Measurements from ENCODE around the gene OPRPN. TPM values are rescaled to one million over a fixed set of nuclear protein-coding genes. Genes with fewer than 3 reads are reported as not detected.

Gene OPRPN, protein sequence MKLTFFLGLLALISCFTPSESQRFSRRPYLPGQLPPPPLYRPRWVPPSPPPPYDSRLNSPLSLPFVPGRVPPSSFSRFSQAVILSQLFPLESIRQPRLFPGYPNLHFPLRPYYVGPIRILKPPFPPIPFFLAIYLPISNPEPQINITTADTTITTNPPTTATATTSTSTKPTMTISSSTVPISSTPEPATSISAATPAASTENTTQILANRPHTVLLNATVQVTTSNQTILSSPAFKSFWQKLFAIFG
- total RNA-seq = not detected
- not detected for polyA plus RNA-seq

DNA sequence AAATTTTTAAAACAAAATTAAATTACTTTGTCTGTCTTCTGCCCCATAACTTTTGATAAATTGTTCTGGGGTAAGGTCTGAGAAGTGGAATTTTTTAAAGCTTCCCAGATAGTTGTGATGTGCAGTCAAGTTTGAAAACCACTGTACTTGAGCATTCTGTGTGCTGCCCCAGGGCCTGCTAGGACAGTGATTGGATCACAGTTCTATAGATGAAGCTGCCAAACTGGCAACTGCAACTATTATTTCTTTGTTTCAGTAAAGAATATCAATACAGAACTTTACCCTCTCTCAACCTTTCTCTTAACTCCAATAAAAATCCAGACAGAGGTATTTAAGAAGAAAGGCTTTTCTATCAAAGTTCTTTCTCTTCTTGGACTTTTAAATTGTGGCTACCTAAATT, at the start of gene OPRPN:
OPRPN (plus strand) TSS at position 361 of the 400 bp plus-strand sequence. CDS start 1,346 bp downstream, outside the sequence.
- Histone ChIP-seq H3K4me1 (no peaks in the 10 kb centered on the region), H3K4me3 (no peak within 1 kb of the TSS), H3K27ac (no peak within 1 kb of the TSS), H3K36me3 (no peaks in the 10 kb centered on the region), H3K9me3 (no peaks in the 10 kb centered on the region), H3K27me3 (no peaks in the 10 kb centered on the region)
- DNase-seq = no peak
- no peak for ATAC-seq
- intact Hi-C loops (cut with DNase I) = no loop called here
- no peak for FAIRE-seq
- TF ChIP-seq, protein P1, sequence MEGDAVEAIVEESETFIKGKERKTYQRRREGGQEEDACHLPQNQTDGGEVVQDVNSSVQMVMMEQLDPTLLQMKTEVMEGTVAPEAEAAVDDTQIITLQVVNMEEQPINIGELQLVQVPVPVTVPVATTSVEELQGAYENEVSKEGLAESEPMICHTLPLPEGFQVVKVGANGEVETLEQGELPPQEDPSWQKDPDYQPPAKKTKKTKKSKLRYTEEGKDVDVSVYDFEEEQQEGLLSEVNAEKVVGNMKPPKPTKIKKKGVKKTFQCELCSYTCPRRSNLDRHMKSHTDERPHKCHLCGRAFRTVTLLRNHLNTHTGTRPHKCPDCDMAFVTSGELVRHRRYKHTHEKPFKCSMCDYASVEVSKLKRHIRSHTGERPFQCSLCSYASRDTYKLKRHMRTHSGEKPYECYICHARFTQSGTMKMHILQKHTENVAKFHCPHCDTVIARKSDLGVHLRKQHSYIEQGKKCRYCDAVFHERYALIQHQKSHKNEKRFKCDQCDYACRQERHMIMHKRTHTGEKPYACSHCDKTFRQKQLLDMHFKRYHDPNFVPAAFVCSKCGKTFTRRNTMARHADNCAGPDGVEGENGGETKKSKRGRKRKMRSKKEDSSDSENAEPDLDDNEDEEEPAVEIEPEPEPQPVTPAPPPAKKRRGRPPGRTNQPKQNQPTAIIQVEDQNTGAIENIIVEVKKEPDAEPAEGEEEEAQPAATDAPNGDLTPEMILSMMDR (IDR thresholded peaks at IDR 0.05) = no peak

DNA sequence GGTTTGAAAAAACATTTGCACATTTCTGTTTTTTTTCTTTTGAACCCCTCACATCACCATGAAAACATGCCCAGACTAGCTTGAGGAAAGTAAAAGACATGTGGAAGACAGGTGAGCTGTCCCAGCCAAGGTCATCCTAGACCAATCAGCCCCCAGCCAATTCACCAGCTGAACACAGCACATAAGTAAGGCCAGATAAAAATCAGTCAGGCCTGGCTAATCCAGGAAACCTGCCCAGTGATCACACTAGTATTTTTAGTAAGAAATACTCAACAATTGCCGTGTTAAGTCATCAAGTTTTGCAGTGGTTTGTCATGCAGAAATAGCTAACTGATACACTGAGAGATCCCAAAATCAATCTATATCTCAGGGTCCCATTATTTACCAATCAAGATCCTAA, 41.6 kb upstream of the OPRPN start:
- WGBS, 2 donors = 55 to 67% methylated on average over 1 of the region's 1 CpG
- FAIRE-seq (no peak), DNase-seq (no peak), ATAC-seq (no peak)
- Histone ChIP-seq H3K4me1 (no peaks in the 10 kb centered on the region), H3K4me3 (no peak overlapping the region), H3K27me3 (no peaks in the 10 kb centered on the region), H3K36me3 (no peaks in the 10 kb centered on the region), H3K9me3 (no peaks in the 10 kb centered on the region), H3K27ac (no peak overlapping the region)
- intact Hi-C loops (cut with DNase I) = no loop called here
- TF ChIP-seq, protein P1 (IDR thresholded peaks at IDR 0.05) = no peak

DNA sequence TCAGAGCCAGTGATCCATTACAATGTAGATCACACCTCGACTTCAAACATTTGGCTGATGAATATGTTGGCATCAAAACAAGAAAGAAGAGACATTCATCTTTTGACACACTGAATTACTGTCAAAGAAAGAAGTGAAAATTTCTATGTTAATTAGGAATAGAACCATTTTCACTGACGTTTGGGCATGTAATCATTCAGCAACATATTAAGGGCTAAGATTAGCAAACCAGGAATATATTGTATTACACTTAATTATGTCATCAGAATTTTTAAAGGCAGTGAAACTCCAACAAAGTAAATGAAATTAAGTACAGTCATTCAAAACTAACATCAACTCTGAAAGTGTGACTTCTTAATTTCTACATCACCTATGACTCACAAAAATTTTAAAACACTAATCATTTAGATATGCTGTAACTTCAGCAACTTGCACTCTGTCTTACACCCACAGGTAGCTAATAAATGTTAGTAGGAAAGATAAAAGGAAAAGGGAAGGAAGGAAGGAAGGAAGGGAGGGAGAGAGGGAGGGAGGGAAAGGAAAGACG, 38.6 kb upstream of the OPRPN start:
- no peaks in the 10 kb centered on the region for H3K4me1 ChIP-seq
- no peak for DNase-seq
- intact Hi-C loops (cut with DNase I) = no loop called here

DNA sequence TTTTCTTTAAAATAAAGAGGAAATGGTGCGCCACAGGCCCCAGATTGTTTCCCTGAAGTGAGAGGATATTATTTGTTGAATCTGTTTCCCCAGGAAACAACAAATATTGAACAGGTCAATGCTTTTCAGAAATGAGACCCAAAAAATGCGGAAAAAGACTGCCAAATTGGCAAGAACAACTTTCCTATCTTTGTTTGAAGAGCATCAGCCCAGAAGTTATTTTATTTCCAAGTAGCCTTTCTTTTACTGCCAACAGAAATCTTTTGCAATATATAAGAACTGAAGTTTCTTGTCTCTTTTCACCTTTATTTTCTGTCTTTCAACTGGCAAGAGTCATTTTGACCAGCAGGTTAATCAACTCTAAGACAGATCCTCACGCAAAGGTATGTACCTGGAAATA, 37.3 kb upstream of the OPRPN start, which contains the start of gene SMR3A:
SMR3A (plus strand) TSS at position 301 of the 400 bp plus-strand sequence. CDS start 1,356 bp downstream, outside the sequence.
- H3K9me3 ChIP-seq = no peaks in the 10 kb centered on the region
- ATAC-seq (no peak), DNase-seq (no peak), FAIRE-seq (no peak)
- no peak within 1 kb of the TSS for H3K4me3 ChIP-seq
- TF ChIP-seq, protein P1 (IDR thresholded peaks at IDR 0.05) = no peak
- no peaks in the 10 kb centered on the region for H3K36me3 ChIP-seq
- H3K4me1 ChIP-seq = no peaks in the 10 kb centered on the region
- intact Hi-C loops (cut with DNase I) = no loop called here
- H3K27ac ChIP-seq = no peak within 1 kb of the TSS
- 67 to 77% methylated on average over 3 of the region's 3 CpGs for WGBS, 2 donors
- H3K27me3 ChIP-seq = no peaks in the 10 kb centered on the region

More for the DNA sequence above, 38.6 kb upstream of the OPRPN start:
- no peak for ATAC-seq
- no peak overlapping the region for H3K4me3 ChIP-seq
- 40 to 57% methylated on average over 3 of the region's 3 CpGs for WGBS, 2 donors
- no peak for FAIRE-seq
- H3K27me3 ChIP-seq = no peaks in the 10 kb centered on the region
- no peaks in the 10 kb centered on the region for H3K9me3 ChIP-seq
- TF ChIP-seq, protein P1 (IDR thresholded peaks at IDR 0.05) = no peak
- no peaks in the 10 kb centered on the region for H3K36me3 ChIP-seq
- H3K27ac ChIP-seq = no peak overlapping the region

DNA sequence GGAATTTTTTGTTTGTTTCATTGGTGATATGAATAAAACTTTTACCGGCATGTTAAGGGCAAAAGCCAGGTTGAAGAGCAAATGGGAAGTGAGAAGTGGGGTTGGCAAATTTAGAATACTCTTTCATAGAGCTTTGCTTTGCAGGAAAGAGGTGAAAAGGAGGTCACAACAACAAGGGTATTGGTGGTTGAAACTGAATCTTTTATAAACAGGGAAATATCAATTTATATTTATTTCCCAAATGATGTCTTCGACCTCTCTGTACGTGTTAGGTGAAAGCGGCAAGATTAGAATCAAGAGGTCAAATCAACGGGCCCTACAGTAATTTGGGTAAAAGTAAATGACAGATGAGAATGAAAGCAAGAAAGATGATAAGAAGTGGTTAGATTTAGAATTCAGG, 33.7 kb upstream of the OPRPN start:
- Histone ChIP-seq H3K4me1 (no peaks in the 10 kb centered on the region), H3K9me3 (no peaks in the 10 kb centered on the region), H3K27me3 (no peaks in the 10 kb centered on the region), H3K27ac (no peak overlapping the region), H3K36me3 (no peaks in the 10 kb centered on the region), H3K4me3 (no peak overlapping the region)
- intact Hi-C loops (cut with DNase I) = no loop called here
- TF ChIP-seq, protein P1 (IDR thresholded peaks at IDR 0.05) = no peak
- 79 to 86% methylated on average over 5 of the region's 5 CpGs for WGBS, 2 donors
- ATAC-seq (no peak), FAIRE-seq (no peak), DNase-seq (no peak)
